PFSK-1 (cell line): Measurements from ENCODE around the gene IL17B.
A peak's percentile ranks its signal among the peaks of the same experiment; 100 is the strongest.

Experiments
- FOXP2 ChIP-seq: optimal IDR thresholded peaks from 2 replicates; pipeline ENCODE3; 2011; ENCODE audit warnings: borderline replicate concordance, control low read depth, inconsistent platforms; ENCODE audit not compliant: insufficient read depth; ENCODE audit errors: extremely low read length, extremely low read depth
- POLR2AphosphoS5 ChIP-seq: IDR thresholded peaks from 2 replicates; pipeline ENCODE4 v1.6.1; 2012; ENCODE audit warnings: low read depth, mild to moderate bottlenecking, control low read depth, low read length, moderate library complexity
- REST ChIP-seq, 2 experiments: IDR thresholded peaks; 2 replicates each; pipeline versions ENCODE4 v1.6.1 to v1.8.0; 2011 to 2012; ENCODE audit warnings: low read depth in 2 of 2, low read length in 2 of 2, control low read depth in 1 of 2, inconsistent platforms in 1 of 2, mild to moderate bottlenecking in 1 of 2, moderate library complexity in 1 of 2; ENCODE audit not compliant: insufficient read depth in 1 of 2
- SIN3A ChIP-seq: IDR thresholded peaks from 2 replicates; pipeline ENCODE4 v1.6.1; 2012; ENCODE audit warnings: mild to moderate bottlenecking, low read length, moderate library complexity, borderline replicate concordance; ENCODE audit not compliant: insufficient read depth
- TAF1 ChIP-seq: IDR thresholded peaks from 2 replicates; pipeline ENCODE4 v1.6.1; 2012; ENCODE audit warnings: low read length, control low read depth, borderline replicate concordance; ENCODE audit not compliant: insufficient read depth

The IL17B gene

DNA sequence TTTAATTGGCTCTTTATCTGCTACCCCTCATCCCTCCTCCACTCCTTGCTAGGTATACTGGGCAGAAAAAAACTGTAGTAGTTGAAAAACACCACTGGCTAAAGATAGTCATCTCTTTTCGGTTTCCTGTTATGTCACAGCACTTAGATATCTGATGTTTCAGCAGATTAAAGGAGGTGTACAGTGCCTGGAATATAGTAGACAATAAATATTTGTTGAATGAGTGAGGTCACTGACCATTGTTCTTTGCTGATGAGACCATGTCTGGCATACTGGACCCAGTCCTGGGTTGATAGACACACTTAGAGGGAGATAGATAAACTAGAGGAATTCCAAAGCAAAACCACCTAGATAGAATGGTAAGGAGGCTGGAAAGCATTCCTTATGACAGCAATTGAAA lies 30.6 kb downstream of the IL17B start:
- TF ChIP-seq TAF1 (no peak), POLR2AphosphoS5 (no peak), FOXP2 (no peak), REST (IDR thresholded peaks at IDR 0.05; ENCODE audit: insufficient read depth in 1 of 2, low read depth in 2 of 2, low read length in 2 of 2) (no peak), SIN3A (no peak)

DNA sequence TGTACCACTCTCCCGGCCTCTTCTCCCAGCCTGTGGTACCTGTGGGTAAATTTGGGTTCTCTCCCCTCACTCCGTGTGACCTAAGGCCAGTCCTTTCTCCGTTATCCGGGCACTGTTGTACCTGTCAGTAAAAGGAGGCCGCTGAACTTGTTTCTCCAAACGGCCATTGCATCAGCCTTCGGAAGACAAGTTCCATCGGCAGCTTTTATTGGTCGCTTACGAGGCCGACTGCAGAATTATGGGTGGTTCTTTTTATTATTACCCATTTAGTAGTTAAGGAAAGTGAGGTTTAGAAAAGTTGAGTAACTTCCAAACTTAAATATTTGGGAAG lies 33.2 kb downstream of the IL17B start:
- TF ChIP-seq FOXP2 (no peak), REST (IDR thresholded peaks at IDR 0.05; ENCODE audit: insufficient read depth in 1 of 2, low read depth in 2 of 2, low read length in 2 of 2) (no peak), SIN3A (no peak), POLR2AphosphoS5 (no peak), TAF1 (no peak)

GRCh38 chr5:149345147-149345891 lies 33.8 kb downstream of the IL17B start, which contains the start of gene GRPEL2:
Gene GRPEL2 (plus strand): TSS chr5:149345499. CDS start chr5:149345540, 41 bp downstream.
- TF ChIP-seq TAF1 (peak; percentile 75; the same call in 1 of the 2 replicates), REST (IDR thresholded peaks at IDR 0.05; ENCODE audit: insufficient read depth in 1 of 2, low read depth in 2 of 2, low read length in 2 of 2) (peak in 1 of 2 experiments; percentile 34; a peak in 2 of 4 replicates), FOXP2 (peak; percentile 75), POLR2AphosphoS5 (peak; percentile 82), SIN3A (peak; percentile 83; the same call in 1 of the 2 replicates)

DNA sequence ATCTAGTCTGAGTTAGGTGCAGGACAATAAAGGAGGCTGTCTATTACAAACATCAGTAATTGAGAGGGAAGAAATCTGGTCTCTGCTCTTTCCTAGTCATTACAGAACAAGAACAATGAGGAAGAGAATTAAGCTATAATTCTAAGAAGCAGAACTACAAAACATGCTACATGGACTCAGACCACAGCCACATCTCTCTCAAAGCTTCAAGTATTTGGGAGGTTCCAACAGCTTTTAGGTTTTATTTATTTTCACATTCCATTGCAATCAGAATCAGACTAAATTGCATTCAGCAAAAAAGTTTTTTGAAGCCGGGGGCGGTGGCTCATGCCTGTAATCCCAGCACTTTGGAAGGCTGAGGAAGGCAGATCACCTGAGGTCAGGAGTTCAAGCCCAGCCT lies 34.9 kb downstream of the IL17B start:
- TF ChIP-seq REST (IDR thresholded peaks at IDR 0.05; ENCODE audit: insufficient read depth in 1 of 2, low read depth in 2 of 2, low read length in 2 of 2) (no peak), SIN3A (no peak), TAF1 (no peak), POLR2AphosphoS5 (no peak), FOXP2 (no peak)

DNA sequence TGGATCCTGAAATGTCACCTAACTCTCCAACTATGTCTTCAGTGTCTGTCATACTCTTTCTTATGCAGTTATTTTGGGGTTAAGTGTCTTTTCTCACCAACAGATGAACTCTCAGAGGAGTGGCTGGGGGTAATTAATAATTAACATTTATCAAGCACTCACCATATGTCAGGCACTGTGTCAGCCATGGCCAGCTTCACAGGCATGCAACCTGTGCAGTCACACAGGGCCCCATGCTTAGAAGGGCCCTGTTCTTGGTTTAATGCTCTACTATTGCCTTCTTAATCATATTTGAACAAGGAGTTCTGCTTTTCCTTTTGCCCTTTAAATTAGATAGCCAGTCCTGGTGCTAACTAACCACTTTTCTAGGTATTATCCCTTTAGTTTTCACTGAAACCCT lies 37.2 kb downstream of the IL17B start:
- no peak for TF ChIP-seq SIN3A
- TF ChIP-seq FOXP2: no peak
- TF ChIP-seq TAF1: no peak
- no peak for TF ChIP-seq POLR2AphosphoS5
- no peak for TF ChIP-seq REST (IDR thresholded peaks at IDR 0.05; ENCODE audit: insufficient read depth in 1 of 2, low read depth in 2 of 2, low read length in 2 of 2)
